HTERT RPE-1 (cell line): ENCODE results near the gene ZDHHC4.

ENCODE experiments used
- in situ Hi-C: fragments of 300-500 bp; cut with MboI; formaldehyde crosslinking; loops from 4 replicates; pipeline ENCODE4 v1.14.3; 2020; ENCODE audit warnings: low sequenced_read_pairs

The ZDHHC4 gene

GRCh38 chr7:6577369-6578113 lies at the start of gene ZDHHC4:
Gene ZDHHC4 (plus strand): TSS chr7:6577454. CDS start chr7:6580562, 3,108 bp downstream.
- in situ Hi-C loops = no loop called here

GRCh38 chr7:6528401-6529130 lies 48.7 kb upstream of the ZDHHC4 start:
- in situ Hi-C loops = no loop called here

- in situ Hi-C loops = no loop called here
These were observed 47.6 kb upstream of the ZDHHC4 start for GRCh38 chr7:6529643-6530042.

- in situ Hi-C loops = no loop called here
These were observed 46.4 kb upstream of the ZDHHC4 start for GRCh38 chr7:6530626-6531491.

GRCh38 chr7:6531492-6532279 lies 45.6 kb upstream of the ZDHHC4 start:
- in situ Hi-C loops = no loop called here

- in situ Hi-C loops = no loop called here
These were observed 44.7 kb upstream of the ZDHHC4 start for GRCh38 chr7:6532516-6532915.

- in situ Hi-C loops = no loop called here
These were observed 43.3 kb upstream of the ZDHHC4 start for GRCh38 chr7:6533893-6534495.

- in situ Hi-C loops = no loop called here
These were observed 40.7 kb upstream of the ZDHHC4 start for GRCh38 chr7:6536262-6537260.

- in situ Hi-C loops = no loop called here
These were observed 34.9 kb upstream of the ZDHHC4 start for GRCh38 chr7:6542368-6542767.

- in situ Hi-C loops = no loop called here
These were observed 31.7 kb upstream of the ZDHHC4 start for GRCh38 chr7:6545398-6546126.

- in situ Hi-C loops = no loop called here
These were observed 30.6 kb upstream of the ZDHHC4 start for GRCh38 chr7:6546498-6547251.

- in situ Hi-C loops = no loop called here
These were observed 29.9 kb upstream of the ZDHHC4 start for GRCh38 chr7:6547400-6547799.

GRCh38 chr7:6551016-6551511 lies 26.2 kb upstream of the ZDHHC4 start, which contains the start of gene GRID2IP:
Gene GRID2IP (minus strand): TSS chr7:6551461. CDS start chr7:6551436, 25 bp downstream.
- in situ Hi-C loops = no loop called here

GRCh38 chr7:6553448-6554044 lies 23.7 kb upstream of the ZDHHC4 start:
- in situ Hi-C loops = no loop called here

- in situ Hi-C loops = no loop called here
These were observed 22.4 kb upstream of the ZDHHC4 start for GRCh38 chr7:6554848-6555247.

GRCh38 chr7:6556196-6556595 lies 21.1 kb upstream of the ZDHHC4 start:
- in situ Hi-C loops = no loop called here

GRCh38 chr7:6558837-6559236 lies 18.4 kb upstream of the ZDHHC4 start:
- in situ Hi-C loops = no loop called here
